ENCODE data around the gene CD27.
"Not testable (repeated sequence)": the region's sequence is repeated elsewhere in the genome, so short reads cannot be mapped to it uniquely, and the experiment has no call there.

CD27 gene

DNA sequence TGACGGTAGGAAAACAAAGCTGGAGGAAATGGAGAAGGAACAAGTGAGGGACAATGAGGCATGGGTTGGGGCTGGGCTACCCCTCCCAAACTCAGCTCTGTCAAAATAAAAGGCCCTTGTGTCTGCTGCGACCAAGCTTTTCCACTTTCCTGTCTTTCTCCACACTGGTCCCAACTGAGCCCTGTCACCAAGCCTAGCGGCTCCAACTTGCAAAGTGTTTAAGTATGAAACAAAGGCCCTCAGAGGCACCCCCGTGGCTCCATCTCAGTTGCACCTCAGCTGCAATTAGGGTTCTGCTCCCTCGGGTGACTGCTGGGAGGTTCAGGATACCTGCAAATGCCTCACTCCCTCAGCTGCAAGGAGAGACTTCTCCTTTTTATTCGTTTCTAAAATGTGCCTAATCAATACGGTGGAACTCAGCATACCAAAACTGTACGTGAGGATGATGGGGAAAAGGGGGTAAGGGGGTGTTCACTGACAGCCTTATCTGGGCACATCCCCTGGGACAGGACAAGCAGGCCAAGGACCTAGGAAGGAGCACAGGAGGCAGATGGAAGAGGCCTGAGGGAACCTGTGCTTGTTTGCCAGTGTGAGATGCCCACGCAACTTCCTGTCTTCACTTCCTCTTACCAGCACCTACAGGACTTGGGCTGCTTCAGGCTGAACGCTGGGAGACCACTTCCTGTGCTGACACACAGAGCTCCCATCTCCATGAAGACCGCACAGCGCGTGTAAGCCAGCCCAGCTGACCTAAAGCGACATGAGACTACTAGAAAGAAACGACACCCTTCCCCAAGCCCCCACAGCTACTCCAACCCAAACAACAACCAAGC is 16.9 kb downstream of the CD27 start:
- DNase-seq (ENCODE audit: low read depth in 2 of 2): peak; percentile 59 to 66

DNA sequence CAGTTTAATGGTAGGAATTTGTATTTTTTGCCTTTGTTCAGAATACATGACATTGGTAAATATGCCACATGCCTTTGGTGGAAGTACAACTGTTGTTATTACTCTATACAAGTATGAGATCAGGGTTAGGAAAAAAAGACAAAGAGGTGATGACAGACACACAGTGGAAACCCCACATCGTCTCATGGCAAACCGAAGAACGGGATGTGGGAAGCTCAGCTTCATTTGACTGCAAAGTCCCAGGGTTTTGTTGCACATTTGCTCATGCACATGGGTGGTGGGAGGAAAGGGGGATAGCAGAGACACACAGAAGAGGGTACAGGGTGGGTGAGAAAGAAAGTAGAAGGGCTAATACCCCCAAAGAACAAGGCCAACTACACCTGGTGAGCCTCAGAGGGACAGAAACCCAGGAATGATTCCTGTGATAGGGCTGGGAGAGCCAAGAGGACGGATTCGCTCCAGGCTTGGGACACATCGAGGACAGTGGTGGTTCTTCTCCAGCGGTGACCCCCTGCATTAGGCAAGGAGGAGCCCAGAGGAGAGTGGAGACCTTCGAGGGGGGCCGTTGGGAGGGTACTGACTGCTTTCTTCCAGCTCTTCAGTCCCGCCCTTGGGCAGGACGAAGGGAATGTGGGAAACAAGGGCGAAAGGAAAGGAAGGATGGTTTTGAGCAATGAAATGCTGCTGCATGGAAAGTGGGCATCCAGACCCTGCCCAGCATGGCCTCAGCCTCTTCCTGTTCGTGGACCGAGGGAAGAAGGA is 17.7 kb downstream of the CD27 start:
- no peak for DNase-seq (ENCODE audit: low read depth in 2 of 2)

DNA sequence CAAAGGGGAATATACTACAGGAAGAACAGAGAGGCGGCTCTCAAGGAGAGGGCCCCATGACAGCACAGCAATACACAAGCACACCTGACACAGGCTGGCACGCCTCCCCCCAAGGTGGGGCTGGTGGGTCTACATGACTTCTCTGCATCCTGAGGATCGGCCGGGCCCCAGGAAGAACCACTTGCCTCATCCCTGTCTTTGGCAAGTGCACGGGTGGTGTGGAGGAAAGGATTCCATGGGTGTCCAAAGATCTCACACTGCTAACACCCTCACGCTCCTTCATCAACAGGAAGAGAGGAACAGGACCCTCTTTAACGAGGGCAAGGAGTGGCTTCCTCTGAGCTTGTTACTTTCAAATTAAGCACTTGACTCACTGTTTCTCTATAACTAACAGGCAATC is 18.5 kb downstream of the CD27 start:
- DNase-seq (ENCODE audit: low read depth in 2 of 2): no peak

DNA sequence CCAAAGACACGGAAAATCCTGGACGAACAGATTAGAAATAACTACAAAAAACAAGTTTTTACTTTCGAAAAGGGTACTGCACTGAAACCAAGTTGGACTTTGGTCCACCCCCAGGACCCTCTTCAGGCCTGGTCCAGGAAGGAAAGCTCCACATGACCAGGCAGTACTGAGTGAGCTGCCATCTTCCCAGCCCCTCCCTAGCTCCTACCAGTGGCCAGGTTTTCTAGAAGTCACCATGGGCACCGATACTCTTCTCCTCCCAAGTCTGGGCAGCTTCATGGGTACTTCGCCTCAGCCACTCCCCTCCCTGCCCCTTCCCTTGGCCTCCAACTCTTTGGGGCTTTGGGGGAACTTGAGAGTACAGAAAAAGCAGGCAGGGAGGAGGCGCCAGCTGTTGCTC is 19.1 kb downstream of the CD27 start:
- no peak for DNase-seq (ENCODE audit: low read depth in 2 of 2)

DNA sequence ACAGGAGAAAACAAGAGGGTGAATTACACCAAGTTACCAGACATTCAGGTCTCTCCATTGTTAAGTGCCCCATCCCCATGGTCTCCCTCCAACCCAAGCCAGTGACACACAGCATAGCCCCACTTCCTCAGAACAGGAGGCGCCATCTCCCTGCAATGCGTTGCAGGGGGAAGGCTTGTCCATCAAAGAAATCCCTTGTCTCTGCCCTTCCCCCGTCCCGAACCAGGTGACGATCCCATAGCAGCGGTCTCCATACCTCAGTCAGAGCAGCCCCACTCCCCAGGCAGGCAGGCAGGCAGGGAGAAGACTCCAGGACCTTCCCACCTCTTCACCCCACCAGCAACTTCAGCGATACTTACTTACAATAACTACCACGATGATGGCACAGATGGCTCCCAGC is 19.8 kb downstream of the CD27 start:
- DNase-seq (ENCODE audit: low read depth in 2 of 2): no peak

DNA sequence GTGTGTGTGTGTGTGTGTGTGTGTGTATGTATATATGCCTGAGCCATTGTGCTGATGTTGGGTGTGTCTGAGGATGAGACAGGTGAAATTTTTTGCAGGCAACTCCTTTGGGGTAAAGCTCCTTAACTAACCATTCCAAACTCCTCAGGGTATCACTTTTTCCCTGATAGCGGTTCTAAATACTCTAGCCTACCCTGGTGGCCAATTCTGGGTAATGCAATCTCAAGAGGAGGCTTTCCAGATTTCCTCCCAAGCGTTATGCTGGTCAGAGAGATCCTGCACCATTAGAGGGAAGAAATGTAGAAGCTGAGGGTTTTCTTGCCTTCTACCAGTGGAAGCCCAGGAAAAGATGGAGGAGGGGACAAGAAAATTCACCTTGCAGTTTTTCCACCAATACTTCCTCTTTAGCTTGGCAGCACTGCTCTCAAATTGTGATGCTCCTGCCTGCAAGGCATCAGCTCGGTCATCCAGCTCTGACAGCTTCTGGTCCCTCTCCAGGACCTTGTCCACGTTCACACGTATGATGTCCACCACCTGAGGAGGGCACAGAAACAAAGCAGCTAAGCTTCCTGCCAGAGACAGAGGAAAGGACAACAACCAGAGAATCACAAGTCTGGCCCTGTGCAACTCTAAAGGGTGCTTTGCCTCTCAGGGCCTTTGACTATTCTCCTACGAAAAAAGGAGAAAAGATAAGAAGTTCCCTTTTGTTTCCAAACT is 20.9 kb downstream of the CD27 start:
- DNase-seq (ENCODE audit: low read depth in 2 of 2): no peak

DNA sequence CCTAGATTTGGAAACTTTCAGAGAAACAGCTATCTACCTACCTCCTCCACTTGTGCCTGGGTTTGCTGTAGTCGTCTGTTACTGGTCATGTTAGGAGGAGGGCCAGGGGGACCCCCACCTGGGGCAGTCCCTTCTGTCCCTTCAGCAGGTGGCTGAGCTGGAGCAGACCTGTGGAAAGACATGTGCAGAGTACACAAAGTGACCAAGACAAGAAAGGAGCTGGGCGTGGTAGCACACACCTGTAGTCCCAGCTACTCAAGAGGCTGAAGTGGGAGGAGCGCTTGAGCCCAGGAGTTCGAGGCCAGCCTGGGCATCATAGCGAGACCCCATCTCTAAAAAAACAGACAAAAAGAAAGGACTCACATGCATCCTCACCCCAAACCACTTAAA is 21.4 kb downstream of the CD27 start:
- no peak for DNase-seq (ENCODE audit: low read depth in 2 of 2)

DNA sequence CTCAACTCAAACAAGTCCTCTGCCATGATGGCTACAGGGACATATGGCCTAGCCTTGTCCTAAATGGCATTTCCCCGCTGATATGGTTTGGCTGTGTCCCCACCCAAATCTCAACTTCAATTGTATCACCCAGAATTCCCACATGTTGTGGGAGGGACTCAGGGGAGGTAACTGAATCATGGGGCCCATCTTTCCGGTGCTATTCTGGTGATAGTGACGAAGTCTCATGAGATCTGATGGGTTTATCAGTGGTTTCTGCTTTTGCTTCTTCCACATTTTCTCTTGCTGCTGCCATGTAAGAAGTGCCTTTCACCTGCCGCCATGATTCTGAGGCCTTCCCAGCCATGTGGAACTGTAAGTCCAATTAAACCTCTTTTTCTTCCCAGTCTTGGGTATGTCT is 22.0 kb downstream of the CD27 start:
- not testable (repeated sequence) for DNase-seq (ENCODE audit: low read depth in 2 of 2)

DNA sequence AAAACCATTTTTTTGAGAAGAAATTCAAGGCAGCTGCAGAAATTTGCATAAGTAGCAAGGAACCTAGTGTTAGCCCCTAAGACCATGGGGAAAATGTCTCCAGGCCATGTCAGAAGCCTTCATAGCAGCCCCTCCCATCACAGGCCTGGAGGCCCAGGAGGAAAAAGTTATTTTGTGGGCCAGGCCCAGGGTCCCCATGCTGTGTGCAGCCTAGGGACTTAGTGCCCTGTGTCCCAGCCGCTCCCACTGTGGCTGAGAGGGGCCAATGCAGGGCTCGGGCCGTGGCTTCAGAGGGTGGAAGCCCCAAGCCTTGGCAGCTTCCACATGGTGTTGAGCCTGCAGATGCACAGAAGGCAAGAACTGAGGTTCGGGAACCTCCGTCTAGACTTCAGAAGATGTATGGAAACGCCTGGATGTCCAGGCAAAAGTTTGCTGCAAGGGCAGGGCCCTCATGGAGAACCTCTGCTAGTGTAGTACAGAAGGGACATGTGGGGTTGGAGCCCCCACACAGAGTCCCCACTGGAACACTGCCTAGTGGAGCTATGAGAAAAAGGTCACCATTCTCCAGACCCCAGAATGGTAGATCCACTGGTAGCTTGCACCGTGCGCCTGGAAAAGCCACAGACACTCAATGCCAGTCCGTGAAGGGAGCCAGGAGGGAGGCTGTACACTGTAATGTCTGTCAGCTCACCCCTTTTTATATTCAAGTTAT is 23.0 kb downstream of the CD27 start:
- not testable (repeated sequence) for DNase-seq (ENCODE audit: low read depth in 2 of 2)

DNA sequence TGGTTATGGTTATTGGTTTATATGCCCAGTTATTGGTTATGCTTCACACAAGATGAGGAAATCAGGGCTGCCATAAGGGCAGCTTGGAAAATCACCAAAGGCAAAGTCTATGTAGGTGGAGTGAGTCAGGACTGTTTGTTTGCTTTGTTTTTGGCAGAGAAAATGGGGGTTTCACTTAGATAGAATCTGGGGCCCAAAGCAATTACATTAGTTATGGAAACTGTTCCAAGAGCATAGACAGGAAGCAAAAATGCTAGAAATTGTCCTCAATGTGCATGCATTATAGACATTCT is 23.5 kb downstream of the CD27 start:
- DNase-seq (ENCODE audit: low read depth in 2 of 2): no peak

DNA sequence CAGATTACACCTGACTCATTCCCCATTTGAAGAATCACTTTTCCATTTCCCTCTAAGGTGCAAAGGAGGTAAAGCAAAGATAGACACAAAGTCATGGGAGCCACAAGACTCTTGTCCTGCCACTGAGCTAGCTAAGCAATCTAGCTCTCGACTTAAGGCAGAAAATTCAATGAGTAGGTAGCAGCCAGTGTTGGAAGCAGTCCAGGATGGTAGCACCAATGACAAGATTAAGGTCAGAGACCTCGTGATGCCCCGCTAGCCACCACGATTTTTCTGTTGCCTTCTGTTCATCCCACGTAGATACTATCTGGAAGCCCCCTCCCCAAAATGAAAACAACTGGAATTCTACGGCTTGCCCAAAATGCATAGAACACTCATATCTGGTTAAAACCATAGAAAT is 24.3 kb downstream of the CD27 start:
- no peak for DNase-seq (ENCODE audit: low read depth in 2 of 2)

DNA sequence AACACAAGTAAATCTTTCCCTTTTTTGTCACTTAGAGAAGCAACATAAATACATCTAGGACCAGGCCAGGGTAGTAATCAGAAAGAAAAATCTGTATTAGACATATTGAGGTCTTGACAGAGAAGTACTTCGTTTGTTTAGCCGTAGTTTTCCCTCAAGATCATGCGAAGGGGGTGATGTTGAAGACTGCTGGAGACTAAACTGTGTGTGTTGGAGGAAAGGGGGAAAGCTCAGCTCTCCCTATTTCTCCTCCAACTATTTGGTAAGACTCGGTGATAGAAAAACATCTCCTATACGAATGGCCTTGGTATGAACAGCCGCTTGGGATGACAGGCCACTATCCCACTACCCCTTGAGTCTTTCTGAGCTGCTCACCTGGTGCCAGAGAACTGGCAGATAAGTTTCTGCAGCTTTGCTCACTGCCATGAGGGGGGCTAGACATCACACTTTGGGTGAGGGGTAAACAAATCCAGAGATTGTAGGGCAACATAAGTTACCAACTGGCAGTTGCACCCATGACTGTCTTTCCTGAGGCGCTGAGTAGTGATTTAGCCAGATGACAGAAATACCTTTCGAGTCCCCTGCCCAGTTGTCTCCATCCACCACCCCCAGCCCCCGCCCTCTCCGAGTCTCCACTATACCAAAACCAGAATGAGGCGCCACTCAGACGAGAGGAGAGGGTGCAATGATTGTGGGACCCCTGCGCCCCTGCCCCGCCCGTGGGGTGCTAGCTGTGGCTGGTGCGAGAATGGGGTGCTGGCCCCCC is 25.0 kb downstream of the CD27 start:
- no peak for DNase-seq (ENCODE audit: low read depth in 2 of 2)

DNA sequence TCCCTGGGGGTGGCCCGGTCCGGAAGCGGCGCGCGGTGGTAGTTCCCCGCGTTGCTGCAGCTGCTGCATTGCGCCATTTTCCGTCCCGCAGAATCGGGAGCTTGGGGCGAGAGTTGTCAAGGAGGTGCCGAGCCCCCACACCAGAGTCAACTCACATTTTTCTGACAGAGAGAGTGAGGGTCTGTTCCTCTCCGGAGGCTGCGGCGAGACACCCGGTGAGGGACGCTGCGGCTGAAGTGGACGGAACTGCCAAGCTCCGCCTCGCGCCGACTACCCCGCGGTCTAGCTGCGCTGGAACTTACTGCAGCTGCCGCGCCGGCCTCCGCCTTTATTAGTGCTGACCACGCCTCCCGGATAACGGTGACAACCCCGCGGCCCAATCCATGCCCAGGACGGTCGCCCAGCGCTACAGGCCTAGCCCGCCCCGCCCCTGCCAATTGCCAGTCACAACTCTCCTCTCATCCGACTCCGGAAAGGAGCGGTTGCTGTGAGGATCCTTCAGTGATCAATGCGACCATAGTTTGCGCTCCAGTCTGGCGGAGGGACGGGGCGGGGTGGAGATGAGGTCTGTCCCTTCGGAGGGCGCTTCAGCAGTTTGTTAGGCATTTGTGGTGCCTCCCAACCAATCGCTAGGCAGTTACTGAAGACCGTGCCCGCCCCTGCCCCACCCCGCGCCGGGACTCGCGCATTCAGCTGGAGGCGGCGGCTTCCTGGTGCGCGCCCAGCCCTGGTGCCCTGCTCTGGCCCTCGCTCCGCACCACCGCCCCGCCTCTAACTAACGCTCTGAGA is 25.8 kb downstream of the CD27 start, which contains the start of gene VAMP1:
TSS of gene VAMP1 (minus strand) at position 303 of the 789 bp plus-strand sequence. CDS start at position 157, 146 bp downstream.
- DNase-seq (ENCODE audit: low read depth in 2 of 2): peak; percentile 96 to 98

DNA sequence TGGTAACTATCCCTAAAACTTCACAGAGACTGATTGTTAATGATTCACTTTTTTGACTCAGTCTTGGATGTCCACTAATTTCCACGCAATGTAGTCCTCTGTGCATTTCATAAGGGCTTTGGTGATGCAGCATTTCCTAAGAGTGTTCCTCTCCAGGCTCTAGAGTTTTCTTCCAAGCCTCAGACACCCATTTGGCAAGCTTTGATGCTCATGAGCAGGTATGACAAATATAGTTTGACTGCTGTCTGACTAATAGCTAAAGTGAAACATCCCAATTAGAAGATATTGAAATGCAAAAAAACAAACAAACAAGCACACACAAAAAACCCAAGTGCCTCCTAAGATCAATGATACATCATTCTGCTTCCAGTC is 27.2 kb downstream of the CD27 start:
- DNase-seq (ENCODE audit: low read depth in 2 of 2): no peak

DNA sequence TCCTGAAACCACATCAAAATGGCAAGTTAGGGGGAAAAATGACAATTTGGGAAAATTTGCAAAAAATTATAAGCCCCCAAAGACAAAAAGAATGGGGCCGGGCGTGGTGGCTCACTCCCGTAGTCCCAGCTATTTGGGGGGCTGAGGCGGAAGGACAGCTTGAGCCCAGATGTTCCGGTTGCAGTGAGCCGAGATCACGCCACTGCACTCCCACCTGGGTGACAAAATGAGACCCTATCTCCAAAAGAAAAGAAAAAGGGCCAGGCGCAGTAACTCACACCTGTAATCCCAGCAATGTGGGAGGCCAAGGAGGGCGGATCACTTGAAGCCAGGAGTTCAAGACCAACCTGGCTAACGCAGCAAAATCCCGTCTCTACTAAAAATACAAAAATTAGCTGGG is 27.7 kb downstream of the CD27 start:
- DNase-seq (ENCODE audit: low read depth in 2 of 2): no peak

DNA sequence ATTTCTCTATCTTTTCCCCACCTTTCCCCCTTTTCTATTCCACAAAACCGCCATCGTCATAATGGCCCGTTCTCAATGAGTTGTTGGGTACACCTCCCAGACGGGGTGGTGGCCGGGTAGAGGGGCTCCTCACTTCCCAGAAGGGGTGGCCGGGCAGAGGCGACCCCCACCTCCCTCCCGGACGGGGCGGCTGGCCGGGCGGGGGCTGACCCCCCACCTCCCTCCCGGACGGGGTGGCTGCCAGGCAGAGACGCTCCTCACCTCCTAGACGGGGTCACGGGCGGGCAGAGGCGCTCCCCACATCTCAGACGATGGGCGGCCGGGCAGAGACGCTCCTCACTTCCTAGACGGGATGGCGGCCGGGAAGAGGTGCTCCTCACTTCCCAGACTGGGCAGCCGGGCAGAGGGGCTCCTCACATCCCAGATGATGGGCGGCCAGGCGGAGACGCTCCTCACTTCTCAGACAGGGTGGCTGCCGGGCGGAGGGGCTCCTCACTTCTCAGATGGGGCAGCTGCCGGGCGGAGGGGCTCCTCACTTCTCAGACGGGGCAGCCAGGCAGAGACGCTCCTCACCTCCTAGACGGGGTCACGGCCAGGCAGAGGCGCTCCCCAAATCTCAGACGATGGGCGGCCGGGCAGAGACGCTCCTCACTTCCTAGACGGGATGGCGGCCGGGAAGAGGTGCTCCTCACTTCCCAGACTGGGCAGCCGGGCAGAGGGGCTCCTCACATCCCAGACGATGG is 30.6 kb downstream of the CD27 start:
- DNase-seq (ENCODE audit: low read depth in 2 of 2): not testable (repeated sequence)

DNA sequence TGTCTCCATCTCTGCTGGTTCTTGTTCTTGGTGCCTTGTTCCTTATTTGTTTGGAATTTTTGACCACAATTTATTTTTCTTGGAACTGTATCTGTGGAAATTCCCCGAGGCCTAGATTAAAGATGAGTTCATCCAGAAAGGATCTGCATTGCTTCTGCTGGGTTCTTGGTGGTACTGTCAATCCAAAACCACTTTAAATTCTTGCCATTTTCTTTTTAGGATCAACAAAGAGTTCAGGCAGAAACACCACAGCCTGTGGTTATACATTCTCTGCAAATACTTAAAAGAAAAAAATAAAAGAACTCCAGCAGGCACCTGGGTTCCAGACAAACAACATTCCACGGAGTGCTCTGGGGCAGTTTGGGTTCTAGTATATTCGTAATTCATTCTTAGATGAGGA is 31.7 kb downstream of the CD27 start:
- no peak for DNase-seq (ENCODE audit: low read depth in 2 of 2)

DNA sequence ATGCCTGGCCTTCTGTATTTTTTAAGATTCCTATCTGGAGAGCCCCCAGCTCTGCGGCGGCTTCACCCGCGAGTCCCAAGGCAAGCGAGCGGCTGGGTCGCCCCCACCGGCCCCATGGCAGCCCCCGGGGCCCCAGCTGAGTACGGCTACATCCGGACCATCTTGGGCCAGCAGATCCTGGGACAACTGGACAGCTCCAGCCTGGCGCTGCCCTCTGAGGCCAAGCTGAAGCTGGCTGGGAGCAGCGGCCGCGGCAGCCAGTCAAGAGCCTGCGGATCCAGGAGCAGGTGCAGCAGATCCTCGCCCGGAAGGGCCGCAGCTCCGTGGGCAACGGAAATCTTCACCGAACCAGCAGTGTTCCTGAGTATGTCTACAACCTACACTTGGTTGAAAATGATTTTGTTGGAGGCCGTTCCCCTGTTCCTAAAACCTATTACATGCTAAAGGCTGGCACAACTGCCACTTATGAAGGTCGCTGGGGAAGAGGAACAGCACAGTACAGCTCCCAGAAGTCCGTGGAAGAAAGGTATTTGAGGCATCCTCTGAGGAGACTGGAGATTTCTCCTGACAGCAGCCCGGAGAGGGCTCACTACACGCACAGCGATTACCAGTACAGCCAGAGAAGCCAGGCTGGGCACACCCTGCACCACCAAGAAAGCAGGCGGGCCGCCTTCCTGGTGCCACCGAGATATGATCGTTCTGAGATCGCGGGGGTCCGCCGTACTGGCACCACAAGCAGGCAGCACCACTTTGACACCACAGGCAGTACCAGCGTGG is 33.0 kb downstream of the CD27 start:
- DNase-seq (ENCODE audit: low read depth in 2 of 2): not testable (repeated sequence)

DNA sequence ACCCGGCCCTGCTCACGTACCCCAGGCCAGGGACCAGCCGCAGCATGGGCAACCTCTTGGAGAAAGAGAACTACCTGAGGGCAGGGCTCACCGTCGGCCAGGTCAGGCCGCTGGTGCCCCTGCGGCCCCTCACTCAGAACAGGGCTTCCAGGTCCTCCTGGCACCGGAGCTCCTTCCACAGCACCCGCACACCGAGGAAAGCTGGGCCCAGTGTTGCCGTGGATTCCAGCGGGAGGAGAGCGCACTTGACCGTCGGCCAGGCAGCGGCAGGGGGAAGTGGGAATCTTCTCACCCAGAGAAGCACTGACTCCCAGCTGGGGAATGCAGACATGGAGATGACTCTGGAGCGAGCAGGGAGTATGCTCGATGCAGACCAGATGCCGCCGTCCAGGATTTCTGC is 33.7 kb downstream of the CD27 start:
- no peak for DNase-seq (ENCODE audit: low read depth in 2 of 2)

Data from activated CD4-positive, alpha-beta T cell treated with anti-CD3 and anti-CD28 coated beads for 24 hours (primary cell).